Trophoblast cell (in vitro differentiated cells and primary cell): ENCODE data around the gene ITPK1.

Experiments used
- DNase-seq, 2 donors: peaks; one replicate each; pipeline ENCODE4 v3.0.0-alpha.2; 2016
- H2AFZ ChIP-seq: 2 replicates; pipeline ENCODE4 v1.6.1; 2013; ENCODE audit warnings: low read length, moderate library complexity, mild to moderate bottlenecking; ENCODE audit not compliant: insufficient read depth, poor library complexity
- H2AK5ac ChIP-seq: 2 replicates; pipeline ENCODE4 v1.6.1; 2013; ENCODE audit warnings: mild to moderate bottlenecking, low read length
- H2BK120ac ChIP-seq: 2 replicates; pipeline ENCODE4 v1.6.1; 2013; ENCODE audit warnings: low read length, mild to moderate bottlenecking, moderate library complexity; ENCODE audit not compliant: insufficient read depth, poor library complexity
- H2BK12ac ChIP-seq: 2 replicates; pipeline ENCODE4 v1.6.1; 2013; ENCODE audit warnings: mild to moderate bottlenecking, low read length, moderate library complexity
- H2BK5ac ChIP-seq: 2 replicates; pipeline ENCODE4 v1.6.1; 2013; ENCODE audit warnings: low read length, low read depth, moderate library complexity, mild to moderate bottlenecking; ENCODE audit not compliant: poor library complexity
- H3K14ac ChIP-seq: 2 replicates; pipeline ENCODE4 v1.6.1; 2013; ENCODE audit warnings: mild to moderate bottlenecking, low read length
- H3K18ac ChIP-seq: 2 replicates; pipeline ENCODE4 v1.6.1; 2013; ENCODE audit warnings: mild to moderate bottlenecking, low read length
- H3K23ac ChIP-seq: 2 replicates; pipeline ENCODE4 v1.6.1; 2013; ENCODE audit warnings: low read length
- H3K27ac ChIP-seq: 2 replicates; pipeline ENCODE4 v1.5.1; 2013; ENCODE audit warnings: low read depth, mild to moderate bottlenecking, inconsistent platforms, low read length, moderate library complexity
- H3K27me3 ChIP-seq: 2 replicates; pipeline ENCODE4 v1.6.1; 2013; ENCODE audit warnings: inconsistent platforms, mild to moderate bottlenecking, low read length, moderate library complexity; ENCODE audit not compliant: insufficient read depth
- H3K36me3 ChIP-seq, 2 experiments: 1 replicate in 1 of 2; 2 replicates in 1 of 2; pipeline ENCODE4 v1.6.1; 2013; ENCODE audit warnings: low read length in 2 of 2, mild to moderate bottlenecking in 2 of 2, moderate library complexity in 1 of 2; ENCODE audit not compliant: insufficient read depth in 2 of 2, control insufficient read depth in 1 of 2
- H3K4ac ChIP-seq: 2 replicates; pipeline ENCODE4 v1.6.1; 2013; ENCODE audit warnings: low read depth, mild to moderate bottlenecking, low read length, moderate library complexity
- H3K4me1 ChIP-seq, 2 experiments: 1 replicate in 1 of 2; 2 replicates in 1 of 2; pipeline ENCODE4 v1.6.1; 2013; ENCODE audit warnings: low read length in 2 of 2, mild to moderate bottlenecking in 2 of 2, moderate library complexity in 1 of 2; ENCODE audit not compliant: insufficient read depth in 2 of 2, control insufficient read depth in 1 of 2
- H3K4me2 ChIP-seq: 2 replicates; pipeline ENCODE4 v1.6.1; 2013; ENCODE audit warnings: inconsistent platforms, mild to moderate bottlenecking, low read length, moderate library complexity
- H3K4me3 ChIP-seq: 2 replicates; pipeline ENCODE4 v1.5.1; 2013; ENCODE audit warnings: mild to moderate bottlenecking, low read depth, low read length, inconsistent platforms
- H3K79me1 ChIP-seq: one replicate; pipeline ENCODE4 v1.6.1; 2013; ENCODE audit warnings: low read length
- H3K79me2 ChIP-seq: 2 replicates; pipeline ENCODE4 v1.6.1; 2013; ENCODE audit warnings: low read length, mild to moderate bottlenecking; ENCODE audit not compliant: control insufficient read depth, insufficient read depth, poor library complexity
- H3K9ac ChIP-seq: 2 replicates; pipeline ENCODE4 v1.6.1; 2013; ENCODE audit warnings: mild to moderate bottlenecking, low read length
- H3K9me3 ChIP-seq: 2 replicates; pipeline ENCODE4 v1.6.1; 2013; ENCODE audit warnings: low read depth, mild to moderate bottlenecking, control low read depth, inconsistent platforms, low read length; ENCODE audit not compliant: insufficient read depth
- H4K12ac ChIP-seq: 2 replicates; pipeline ENCODE4 v1.6.1; 2013; ENCODE audit warnings: low read depth, mild to moderate bottlenecking, low read length, moderate library complexity
- H4K8ac ChIP-seq: 2 replicates; pipeline ENCODE4 v1.6.1; 2013; ENCODE audit warnings: low read depth, mild to moderate bottlenecking, low read length, moderate library complexity
- H4K91ac ChIP-seq: one replicate; pipeline ENCODE4 v1.6.1; 2013; ENCODE audit warnings: low read depth, mild to moderate bottlenecking, low read length, moderate library complexity
- WGBS: extraction: QIAGEN DNeasy Blood & Tissue Kit; methylation state at CpG from one replicate; pipeline ENCODE4 v1.1.7; 2013; ENCODE audit warnings: missing lambda C conversion rate; ENCODE audit not compliant: insufficient read length, insufficient coverage; ENCODE audit errors: extremely low coverage; 5-methylcytosine and 5-hydroxymethylcytosine counted together

Gene ITPK1

GRCh38 chr14:93044556-93044955, 71.2 kb downstream of the ITPK1 start:
- Histone ChIP-seq H3K27ac (no peak overlapping the region), H3K14ac (no peak overlapping the region), H3K27me3 (no peaks in the 10 kb centered on the region), H4K12ac (no peak overlapping the region), H2BK120ac (no peak overlapping the region), H3K4me1 (peaks cover 22 to 29% of the 10 kb centered on the region in 2 experiments), H4K8ac (no peak overlapping the region), H3K4ac (no peak overlapping the region), H3K79me1 (no peaks in the 10 kb centered on the region), H3K9ac (no peak overlapping the region), H3K36me3 (no peaks in the 10 kb centered on the region), H2BK5ac (no peak overlapping the region), H2AFZ (no peak overlapping the region), H3K18ac (no peak overlapping the region), H3K9me3 (no peaks in the 10 kb centered on the region), H3K4me3 (no peak overlapping the region), H2BK12ac (peak overlapping the region; percentile 7), H4K91ac (peak overlapping the region; percentile 9), H3K23ac (no peak overlapping the region), H3K79me2 (no peaks in the 10 kb centered on the region), H3K4me2 (no peak overlapping the region), H2AK5ac (no peak overlapping the region)
- WGBS: no CpG with 5 or more reads among the region's 9 CpGs
- peak in 1 of 2 donors; percentile 6 for DNase-seq

GRCh38 chr14:93044121-93044520, 71.6 kb downstream of the ITPK1 start:
- H2BK5ac ChIP-seq: no peak overlapping the region
- H3K4me1 ChIP-seq: peaks cover 22 to 29% of the 10 kb centered on the region in 2 experiments
- DNase-seq: peak; percentile 74 to 86
- no peak overlapping the region for H3K23ac ChIP-seq
- H2AFZ ChIP-seq: no peak overlapping the region
- no peak overlapping the region for H2BK120ac ChIP-seq
- H3K9ac ChIP-seq: no peak overlapping the region
- WGBS: no CpG with 5 or more reads among the region's 7 CpGs
- no peak overlapping the region for H2AK5ac ChIP-seq
- H3K27ac ChIP-seq: no peak overlapping the region
- no peaks in the 10 kb centered on the region for H3K79me2 ChIP-seq
- no peaks in the 10 kb centered on the region for H3K27me3 ChIP-seq
- no peaks in the 10 kb centered on the region for H3K9me3 ChIP-seq
- no peaks in the 10 kb centered on the region for H3K36me3 ChIP-seq
- H3K79me1 ChIP-seq: no peaks in the 10 kb centered on the region
- H4K91ac ChIP-seq: peak overlapping the region; percentile 9
- H3K4me2 ChIP-seq: peak overlapping the region; percentile 14
- H3K4ac ChIP-seq: no peak overlapping the region
- H3K18ac ChIP-seq: no peak overlapping the region
- peak overlapping the region; percentile 7 for H2BK12ac ChIP-seq
- no peak overlapping the region for H4K12ac ChIP-seq
- H3K14ac ChIP-seq: no peak overlapping the region
- no peak overlapping the region for H3K4me3 ChIP-seq
- H4K8ac ChIP-seq: no peak overlapping the region

- no peaks in the 10 kb centered on the region for H3K36me3 ChIP-seq
- H3K14ac ChIP-seq: no peak overlapping the region
- H2BK12ac ChIP-seq: no peak overlapping the region
- no peak overlapping the region for H3K18ac ChIP-seq
- WGBS: no CpG with 5 or more reads among the region's 13 CpGs
- H3K9ac ChIP-seq: no peak overlapping the region
- peak; percentile 93 for DNase-seq
- no peak overlapping the region for H4K91ac ChIP-seq
- no peak overlapping the region for H3K4me2 ChIP-seq
- no peak overlapping the region for H2AFZ ChIP-seq
- H2BK120ac ChIP-seq: no peak overlapping the region
- H3K4ac ChIP-seq: no peak overlapping the region
- H2AK5ac ChIP-seq: no peak overlapping the region
- peaks cover 22 to 29% of the 10 kb centered on the region in 2 experiments for H3K4me1 ChIP-seq
- no peaks in the 10 kb centered on the region for H3K79me2 ChIP-seq
- no peak overlapping the region for H2BK5ac ChIP-seq
- no peak overlapping the region for H4K12ac ChIP-seq
- no peaks in the 10 kb centered on the region for H3K27me3 ChIP-seq
- no peak overlapping the region for H3K23ac ChIP-seq
- no peaks in the 10 kb centered on the region for H3K9me3 ChIP-seq
- H3K27ac ChIP-seq: peak overlapping the region; percentile 5
- no peak overlapping the region for H3K4me3 ChIP-seq
- no peaks in the 10 kb centered on the region for H3K79me1 ChIP-seq
- no peak overlapping the region for H4K8ac ChIP-seq
Observed at GRCh38 chr14:93042968-93043940, 72.5 kb downstream of the ITPK1 start.

- Histone ChIP-seq H3K4me3 (no peak overlapping the region), H3K4ac (no peak overlapping the region), H3K4me2 (no peak overlapping the region), H3K27me3 (no peaks in the 10 kb centered on the region), H3K79me2 (no peaks in the 10 kb centered on the region), H3K18ac (no peak overlapping the region), H3K4me1 (peaks cover 22 to 29% of the 10 kb centered on the region in 2 experiments), H3K23ac (no peak overlapping the region), H2AK5ac (no peak overlapping the region), H3K27ac (no peak overlapping the region), H4K8ac (no peak overlapping the region), H2AFZ (no peak overlapping the region), H2BK120ac (no peak overlapping the region), H3K9me3 (no peaks in the 10 kb centered on the region), H3K14ac (no peak overlapping the region), H2BK5ac (no peak overlapping the region), H3K36me3 (no peaks in the 10 kb centered on the region), H2BK12ac (no peak overlapping the region), H3K9ac (no peak overlapping the region), H3K79me1 (no peaks in the 10 kb centered on the region), H4K91ac (no peak overlapping the region), H4K12ac (no peak overlapping the region)
- DNase-seq: no peak
- no CpG with 5 or more reads among the region's 3 CpGs for WGBS
Observed at GRCh38 chr14:93041830-93042229, 73.9 kb downstream of the ITPK1 start.
